GM18867 (cell line): ENCODE results near the gene RARB.

ENCODE experiments used
- ATAC-seq: cut with Tn5 transposase; IDR thresholded peaks from one replicate; pipeline ENCODE4 v1.9.1; 2021; ENCODE audit warnings: mild to moderate bottlenecking, moderate library complexity; ENCODE audit not compliant: unreplicated experiment

RARB gene

DNA sequence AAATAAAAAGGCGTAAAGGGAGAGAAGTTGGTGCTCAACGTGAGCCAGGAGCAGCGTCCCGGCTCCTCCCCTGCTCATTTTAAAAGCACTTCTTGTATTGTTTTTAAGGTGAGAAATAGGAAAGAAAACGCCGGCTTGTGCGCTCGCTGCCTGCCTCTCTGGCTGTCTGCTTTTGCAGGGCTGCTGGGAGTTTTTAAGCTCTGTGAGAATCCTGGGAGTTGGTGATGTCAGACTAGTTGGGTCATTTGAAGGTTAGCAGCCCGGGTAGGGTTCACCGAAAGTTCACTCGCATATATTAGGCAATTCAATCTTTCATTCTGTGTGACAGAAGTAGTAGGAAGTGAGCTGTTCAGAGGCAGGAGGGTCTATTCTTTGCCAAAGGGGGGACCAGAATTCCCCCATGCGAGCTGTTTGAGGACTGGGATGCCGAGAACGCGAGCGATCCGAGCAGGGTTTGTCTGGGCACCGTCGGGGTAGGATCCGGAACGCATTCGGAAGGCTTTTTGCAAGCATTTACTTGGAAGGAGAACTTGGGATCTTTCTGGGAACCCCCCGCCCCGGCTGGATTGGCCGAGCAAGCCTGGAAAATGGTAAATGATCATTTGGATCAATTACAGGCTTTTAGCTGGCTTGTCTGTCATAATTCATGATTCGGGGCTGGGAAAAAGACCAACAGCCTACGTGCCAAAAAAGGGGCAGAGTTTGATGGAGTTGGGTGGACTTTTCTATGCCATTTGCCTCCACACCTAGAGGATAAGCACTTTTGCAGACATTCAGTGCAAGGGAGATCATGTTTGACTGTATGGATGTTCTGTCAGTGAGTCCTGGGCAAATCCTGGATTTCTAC lies at the start of gene RARB:
Gene RARB (plus strand): TSS at position 322 of the 847 bp plus-strand sequence. CDS start 469 bp downstream, at position 791.
- no peak for ATAC-seq

DNA sequence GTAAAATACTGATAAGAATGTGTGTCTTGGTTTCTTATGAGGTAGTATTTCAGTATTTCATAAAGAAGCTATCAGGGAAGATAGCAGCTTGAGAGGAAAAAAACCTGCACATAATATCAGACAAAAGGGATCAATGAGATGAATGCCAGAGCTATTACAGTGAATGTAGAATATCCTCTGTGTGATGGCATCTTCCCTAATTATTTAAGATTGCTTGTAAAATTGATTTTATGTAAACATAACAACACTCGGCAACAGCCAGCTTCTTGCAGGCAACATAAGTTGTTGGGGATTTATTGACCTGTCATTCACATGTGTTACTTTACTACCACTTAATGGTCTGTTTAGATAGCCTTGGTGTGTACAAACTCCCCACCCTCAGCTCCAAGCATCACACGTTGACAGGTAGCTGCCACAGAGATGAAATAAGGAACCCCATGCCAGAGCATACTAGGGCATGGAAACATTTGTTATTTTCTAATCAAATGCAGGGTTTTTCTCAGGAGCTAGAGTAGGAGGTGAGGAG lies 49.2 kb upstream of the RARB start:
- no peak for ATAC-seq

DNA sequence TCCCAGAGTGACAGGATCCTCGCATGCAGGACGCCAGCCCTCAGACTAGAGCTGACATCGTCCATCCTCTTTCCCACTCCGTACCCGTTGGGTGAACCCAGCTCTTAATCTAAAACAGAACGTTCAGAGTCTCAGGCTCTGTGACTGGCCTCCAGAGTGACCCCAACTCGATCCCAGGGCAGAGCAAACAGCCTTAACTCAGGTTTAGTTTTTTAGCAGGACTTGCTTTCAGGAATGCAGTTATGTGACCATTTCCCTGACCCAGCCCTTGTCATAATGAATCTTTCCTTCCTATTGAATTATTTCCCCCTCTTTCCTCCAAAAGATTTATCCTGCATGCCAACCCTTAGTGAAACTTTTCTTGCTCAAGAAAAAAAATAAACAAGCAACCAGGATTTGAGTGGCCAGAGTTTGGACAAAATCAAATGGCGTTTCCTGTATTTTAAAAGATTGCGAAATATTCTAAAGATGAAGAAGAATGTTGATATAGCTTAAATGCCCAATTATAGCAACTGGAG lies 47.8 kb upstream of the RARB start:
- no peak for ATAC-seq

DNA sequence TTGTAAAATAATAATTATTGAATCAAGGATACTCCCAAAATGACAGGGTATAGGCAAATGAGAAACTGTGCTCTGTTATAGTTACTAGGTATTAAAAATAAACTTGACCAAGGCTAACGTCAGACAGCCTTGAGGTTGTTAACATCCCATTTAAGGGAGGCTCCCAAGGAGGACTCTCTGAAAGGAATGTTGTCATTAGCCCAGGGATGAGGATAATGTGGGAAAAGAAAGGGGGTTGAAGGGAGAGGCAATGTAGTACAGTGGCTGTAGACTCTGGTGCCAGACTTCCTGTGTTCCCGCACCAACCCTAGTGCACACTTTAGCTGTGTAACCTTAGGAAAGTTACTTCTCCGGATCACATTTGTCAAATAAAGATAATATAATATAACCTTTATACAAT lies 47.0 kb upstream of the RARB start:
- ATAC-seq, result no peak

DNA sequence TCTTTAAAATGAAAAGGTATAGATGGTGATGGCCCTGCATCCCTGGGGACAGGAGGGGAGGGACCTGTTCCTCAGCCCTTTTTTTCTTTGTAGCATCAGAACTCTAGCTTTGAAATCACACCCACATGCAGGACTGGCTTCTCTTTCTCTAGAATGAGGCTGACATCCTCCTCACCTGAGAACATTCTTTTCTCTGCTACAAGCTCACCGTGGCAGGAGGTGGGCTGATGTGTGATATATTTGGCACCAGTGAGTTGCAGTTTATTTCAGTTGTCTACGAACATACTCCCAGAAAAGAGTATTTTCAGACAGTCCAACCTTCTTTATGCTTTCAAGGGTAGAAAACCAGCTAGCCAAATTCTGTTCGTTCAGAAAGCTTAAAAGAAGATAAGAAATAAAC lies 43.6 kb upstream of the RARB start:
- ATAC-seq, result no peak

DNA sequence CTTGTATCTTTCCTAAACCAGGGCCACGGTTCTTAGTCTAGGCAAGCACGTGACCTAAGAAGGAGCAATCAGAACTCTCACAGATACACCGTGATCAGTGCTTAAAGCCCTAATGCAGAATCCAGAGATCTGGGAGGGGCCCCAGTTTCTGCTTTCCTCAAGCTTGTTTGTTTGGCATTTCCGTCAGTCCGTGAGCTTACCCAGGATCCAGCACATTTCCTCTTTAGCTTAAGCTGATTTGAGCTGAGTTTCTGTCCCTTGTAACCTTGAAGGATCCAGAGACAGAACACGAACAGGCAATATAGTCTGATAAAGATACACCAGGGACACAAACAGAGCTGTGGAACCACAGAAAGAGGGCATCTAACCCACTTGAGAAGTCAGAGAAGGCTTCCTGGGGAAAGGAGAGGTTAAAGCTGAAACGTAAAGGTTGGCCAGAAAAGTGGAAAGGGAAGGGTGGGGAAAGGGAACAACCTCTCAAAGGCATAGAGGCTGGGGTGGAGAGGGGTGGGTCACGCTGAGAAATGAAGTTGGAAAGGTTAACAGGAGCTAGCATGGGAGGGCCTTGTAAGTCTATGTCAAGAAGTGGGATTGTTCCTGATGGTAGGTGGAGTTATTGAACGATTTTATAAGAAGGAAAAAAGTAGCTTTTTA lies 42.1 kb upstream of the RARB start:
- no peak for ATAC-seq

DNA sequence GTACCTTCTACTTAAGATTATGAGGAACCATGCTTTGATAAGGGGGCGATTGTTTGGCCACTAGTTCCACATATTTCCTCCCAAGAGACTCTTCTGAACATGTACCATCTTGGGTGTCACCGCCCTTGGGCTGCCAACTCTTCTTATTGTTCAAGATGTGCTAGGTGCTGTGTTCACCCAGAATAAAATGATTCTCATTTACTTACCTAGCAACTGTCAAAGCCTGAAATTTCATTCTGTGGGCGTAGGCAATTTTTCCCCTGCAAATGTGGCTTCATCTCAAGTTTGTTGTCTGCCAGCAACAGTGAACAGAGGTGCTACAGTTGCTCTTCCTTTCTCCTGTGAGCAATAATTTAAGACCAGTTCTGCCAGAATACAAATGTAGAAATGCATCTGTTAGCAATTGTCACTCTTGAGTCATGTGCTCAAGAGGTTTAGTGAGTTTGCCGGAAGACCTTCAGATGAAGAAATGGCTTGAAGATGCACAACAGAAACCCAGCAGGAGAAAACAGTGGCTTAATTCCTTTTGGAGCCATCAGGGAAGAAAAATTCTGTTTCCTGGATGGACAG lies 41.3 kb upstream of the RARB start:
- no peak for ATAC-seq

DNA sequence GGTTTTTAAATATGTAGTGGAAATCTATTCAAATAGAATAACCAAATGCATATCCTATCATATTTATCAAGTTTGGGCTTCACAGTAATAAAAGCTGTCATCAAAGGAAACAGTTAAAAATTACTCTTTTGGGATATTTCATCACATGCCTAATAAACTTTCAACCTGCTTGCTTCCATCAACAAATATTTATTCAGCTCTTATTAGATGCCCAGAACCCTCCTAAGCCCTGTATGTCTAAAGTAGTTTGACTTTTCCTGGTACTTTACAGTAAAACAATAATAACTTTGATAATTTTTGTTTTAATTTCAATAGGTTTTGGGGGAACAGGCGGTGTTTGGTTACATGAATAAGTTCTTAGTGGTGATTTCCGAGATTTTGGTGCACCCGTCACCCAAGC lies 37.5 kb upstream of the RARB start:
- no peak for ATAC-seq

DNA sequence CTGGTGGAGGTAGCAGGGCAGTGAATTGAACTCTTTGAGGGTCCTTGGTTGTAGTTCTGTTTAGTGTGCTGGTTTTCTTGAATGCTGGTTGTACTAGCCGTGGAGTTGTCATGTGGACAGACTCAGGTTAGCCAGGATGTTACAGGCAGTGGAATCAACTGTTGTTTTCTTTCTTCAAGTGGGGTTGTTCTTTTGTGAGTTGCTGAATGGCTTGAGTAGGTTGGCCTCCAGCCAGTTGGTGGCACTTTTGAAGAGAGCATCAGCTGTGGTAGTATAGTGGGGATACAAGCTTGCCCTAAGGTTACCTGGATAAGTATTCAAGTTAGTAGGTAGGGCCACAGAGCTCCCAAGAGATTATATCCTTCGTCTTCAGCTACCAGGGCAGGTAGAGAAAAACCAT lies 31.8 kb upstream of the RARB start:
- no peak for ATAC-seq

DNA sequence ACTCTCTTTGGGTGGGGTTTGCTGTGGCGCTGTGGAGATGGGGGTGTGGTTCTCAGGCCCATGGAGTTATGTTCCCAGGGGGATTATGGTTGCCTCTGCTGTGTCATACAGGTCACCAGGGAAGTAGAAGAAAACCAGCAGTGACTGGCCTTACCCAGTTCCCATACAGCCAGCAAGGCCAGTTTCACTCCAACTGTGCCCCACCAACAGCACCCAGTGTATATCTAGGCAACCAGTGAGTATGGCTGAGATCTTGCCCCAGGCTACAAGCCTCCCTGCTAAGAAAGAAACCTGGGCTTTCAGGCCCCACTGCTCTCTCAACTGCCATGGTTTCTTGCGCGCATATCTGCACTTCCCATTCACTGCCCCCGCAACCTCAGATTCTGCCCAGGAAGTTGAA lies 31.4 kb upstream of the RARB start:
- no peak for ATAC-seq

DNA sequence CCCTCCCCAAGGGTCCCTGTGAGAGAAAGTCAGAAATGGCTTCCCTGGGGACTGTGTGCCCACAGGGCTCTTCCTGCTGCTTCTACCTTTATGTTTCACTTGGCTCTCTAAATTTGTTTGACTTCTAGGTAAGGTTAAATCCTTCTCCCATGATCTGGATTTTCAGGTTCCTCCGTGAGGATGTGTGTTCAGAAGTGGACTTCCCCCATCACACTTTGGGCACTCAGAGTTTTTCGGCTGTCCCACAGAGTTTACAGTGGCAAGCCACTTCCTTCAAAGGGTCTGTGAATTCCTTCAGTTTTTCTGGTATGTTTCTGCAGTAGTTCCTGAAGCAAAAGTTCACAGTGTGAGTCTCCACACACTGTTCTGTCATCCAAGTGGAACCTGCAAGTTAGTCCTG lies 30.9 kb upstream of the RARB start:
- no peak for ATAC-seq

DNA sequence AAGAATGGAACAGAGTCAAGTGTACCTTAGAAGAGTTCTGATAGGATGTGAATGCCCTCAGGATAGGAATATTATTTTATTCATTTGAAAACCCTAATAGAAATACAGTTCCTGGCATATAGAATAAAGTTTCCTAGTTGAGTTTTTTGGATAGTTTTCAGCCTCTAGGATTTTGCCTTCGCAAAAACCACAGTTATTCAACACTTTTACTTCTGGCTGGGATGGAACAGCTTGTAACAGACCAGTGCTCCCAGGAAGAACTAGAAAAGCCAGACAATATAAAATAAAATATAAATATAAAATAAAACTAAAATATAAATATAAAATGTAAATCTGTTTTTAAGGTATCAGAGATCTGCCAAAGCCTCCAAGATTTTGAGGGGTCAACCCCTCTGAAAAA lies 27.5 kb upstream of the RARB start:
- ATAC-seq, result no peak

DNA sequence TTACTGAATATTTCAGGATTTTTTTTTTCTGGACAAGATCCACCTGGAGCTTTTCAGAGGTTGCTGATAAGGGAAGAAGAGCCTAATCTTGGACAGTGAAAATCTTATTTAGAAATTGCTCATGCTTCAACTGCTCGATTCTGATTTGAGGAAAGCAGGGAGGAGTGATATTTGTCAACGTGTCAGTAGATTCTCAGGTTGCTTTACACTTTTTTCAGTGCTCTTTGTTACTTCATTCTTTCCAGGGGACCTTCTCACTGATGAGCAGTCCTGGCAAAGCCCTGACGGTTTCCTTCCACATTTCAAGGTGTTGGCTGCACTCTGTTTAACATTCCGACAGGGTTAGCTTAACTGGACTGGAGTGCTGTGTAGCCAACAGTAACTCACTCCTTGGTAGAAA lies 24.1 kb upstream of the RARB start:
- ATAC-seq, result no peak

DNA sequence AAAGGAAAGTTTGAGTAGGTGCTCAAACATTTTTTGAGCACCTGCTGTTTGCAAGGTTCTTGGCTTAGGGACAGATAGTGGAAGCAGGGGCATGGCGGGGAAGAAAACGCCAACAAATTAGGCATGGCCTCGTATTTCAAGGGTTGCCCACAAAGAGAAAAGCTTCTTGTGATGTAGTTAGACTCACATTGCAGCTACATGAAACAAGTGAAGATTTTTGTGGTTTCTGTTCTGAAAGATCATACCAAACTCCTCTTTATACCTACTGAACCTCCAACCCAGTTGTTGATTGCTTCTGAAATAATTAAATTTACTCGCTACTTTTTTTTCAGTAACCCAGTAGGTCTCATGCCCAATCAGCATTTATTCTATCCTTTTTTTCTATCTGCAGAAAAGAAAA lies 23.5 kb upstream of the RARB start:
- ATAC-seq, result no peak

DNA sequence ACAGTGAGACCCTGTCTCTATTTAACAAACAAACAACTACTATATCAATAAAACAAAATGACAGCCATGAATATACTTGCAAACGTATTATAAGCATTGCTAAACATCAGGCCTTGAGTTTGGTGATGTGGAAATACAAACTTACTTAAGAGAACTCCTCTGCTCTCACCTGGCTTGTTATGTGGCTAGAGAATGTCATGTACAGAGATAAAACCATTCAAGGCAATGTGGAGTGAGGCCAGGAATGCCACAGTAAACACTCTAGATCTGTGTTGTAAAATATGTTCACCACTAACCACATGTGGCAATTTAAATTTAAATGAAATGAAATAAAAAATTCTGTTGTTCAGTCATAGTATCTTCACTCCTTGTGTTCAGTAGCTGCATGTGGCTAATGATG lies 22.7 kb upstream of the RARB start:
- ATAC-seq, result no peak

DNA sequence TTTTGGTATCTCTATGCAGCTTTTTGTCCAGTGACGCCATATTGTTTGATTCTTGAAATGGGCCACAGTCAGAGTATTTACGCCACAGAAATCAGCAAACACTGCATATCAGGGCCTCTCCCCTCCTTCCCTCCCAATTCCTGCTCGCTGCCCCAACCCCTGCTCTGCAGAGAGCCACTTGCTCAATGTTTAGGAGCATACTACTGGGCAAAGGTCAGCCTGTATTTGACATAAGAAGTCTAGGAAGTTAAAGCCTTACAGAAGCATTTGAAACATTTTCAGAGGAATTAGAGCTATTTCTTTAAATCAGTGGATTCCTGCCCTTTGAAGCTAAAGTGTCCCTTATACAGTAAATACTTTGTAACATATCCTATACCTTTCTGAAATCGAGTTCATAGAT lies 17.4 kb upstream of the RARB start:
- no peak for ATAC-seq

DNA sequence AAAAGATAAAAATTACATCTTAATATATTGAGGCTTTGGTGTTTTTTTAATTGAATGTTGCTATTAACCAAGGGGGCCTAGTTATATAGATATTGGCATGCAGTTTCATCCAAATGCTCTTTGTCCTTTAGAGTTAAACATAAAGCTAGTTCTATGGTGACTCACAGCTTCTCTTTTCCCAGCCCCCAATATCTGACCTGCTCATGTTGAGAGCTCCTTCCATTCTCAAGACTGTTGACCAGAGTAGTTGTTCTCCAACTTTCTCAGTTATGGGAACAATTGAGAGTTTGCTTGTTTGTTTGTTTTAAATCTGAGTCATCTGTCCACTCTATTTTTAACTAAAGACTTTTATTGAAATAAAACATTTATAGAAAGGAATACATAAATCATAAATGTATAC lies 15.8 kb upstream of the RARB start:
- no peak for ATAC-seq

DNA sequence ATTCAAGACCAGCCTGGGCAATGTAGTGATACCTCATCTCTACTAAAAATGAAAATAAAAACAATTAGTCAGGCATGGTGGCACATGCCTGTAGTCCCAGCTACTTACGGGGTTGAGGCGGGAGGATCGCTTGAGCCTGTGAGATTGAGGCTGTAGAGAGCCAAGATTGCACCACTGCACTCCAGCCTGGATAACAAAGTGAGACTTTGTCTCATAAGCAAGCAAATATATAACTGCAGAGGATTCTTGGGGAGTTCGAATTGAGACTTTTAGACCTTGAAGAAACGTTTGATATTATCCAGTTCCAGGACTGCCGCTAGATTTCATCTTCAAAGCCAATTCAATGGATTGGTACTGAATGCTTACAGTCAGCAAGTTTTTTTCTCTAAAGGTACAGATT lies 11.9 kb upstream of the RARB start:
- no peak for ATAC-seq

DNA sequence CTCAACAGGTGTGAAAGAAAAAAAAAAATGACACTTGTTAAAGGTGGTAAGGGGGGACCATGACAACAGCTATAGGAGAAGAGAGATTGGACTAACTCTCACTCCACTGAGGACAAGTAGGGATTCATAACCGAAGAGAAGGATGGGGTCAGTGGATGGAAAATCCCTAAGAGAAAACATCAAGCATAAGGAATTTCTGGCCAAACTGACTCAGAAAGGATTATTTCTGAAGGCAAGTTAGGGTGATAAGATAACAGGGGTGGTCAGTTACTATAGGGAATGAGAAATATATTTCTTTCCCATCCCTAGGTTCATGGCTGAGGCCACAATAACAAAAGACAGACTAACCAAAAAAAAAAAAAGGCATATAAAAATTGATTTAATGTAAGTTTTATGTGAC lies 9.5 kb upstream of the RARB start:
- ATAC-seq, result no peak

DNA sequence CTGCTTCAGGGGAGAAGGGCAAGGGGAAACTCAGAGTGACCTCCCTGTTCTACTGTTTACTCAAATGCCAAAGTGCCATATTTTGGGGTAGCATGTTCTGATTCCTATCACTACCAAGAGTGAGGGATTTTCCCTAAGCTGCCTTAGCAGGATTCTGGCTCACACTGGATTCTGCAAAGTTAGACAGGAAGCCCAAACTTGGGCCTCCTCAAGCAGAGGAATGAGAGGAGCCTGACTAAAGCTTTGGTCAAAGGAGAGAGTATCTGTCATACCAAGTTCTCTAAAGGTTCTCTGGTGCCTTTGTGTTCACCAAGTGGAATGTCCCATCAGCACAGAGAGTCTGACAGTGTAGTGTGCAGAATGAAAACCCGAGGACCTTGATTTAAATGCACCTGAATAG lies 8.8 kb upstream of the RARB start:
- no peak for ATAC-seq

DNA sequence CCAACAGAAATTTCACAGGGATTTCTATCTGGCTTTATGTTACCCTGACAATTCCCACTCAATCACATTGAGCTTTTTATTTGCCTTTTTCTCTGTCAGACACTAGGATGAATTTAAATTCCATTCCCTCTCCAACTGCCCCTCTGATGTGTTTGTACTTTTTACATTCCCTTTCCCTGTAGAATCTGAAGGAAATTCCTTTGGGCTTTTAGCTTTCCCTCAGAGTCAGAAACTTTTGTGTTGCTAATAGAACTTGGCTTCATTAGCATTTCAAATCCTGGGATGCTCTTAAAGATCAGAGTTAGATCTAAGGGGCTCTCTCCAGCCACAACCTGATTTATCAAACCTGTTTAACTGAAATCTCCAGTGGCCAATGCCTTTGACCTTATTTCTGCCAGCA lies 7.9 kb upstream of the RARB start:
- no peak for ATAC-seq

DNA sequence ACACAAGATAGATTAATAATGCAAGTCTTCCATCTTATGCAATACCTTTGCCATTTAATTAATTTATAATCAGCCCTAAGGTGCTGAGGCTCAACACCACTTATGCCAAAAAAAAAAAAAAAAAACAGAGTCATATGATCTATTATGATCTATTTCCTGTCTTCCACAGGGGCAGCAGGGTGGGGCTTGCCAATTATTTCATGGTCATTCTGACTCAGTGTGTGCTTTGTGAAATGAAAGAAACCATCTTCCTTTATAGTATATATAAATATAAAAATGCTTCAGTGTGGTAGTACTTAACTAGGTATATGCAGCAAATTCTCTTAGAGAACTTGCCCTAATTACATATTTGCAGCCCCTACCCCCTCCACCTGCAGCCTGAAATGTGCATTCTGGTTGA lies 7.2 kb upstream of the RARB start:
- ATAC-seq, result no peak
